CD4-positive, alpha-beta T cell treated with Interleukin-4 for 4 hours (primary cell): ENCODE measurements around the gene ADCY1.
"Not testable (repeated sequence)": the region's sequence is repeated elsewhere in the genome, so short reads cannot be mapped to it uniquely, and the experiment has no call there.

ENCODE experiments used
- DNase-seq: peaks from one replicate; pipeline ENCODE4 v3.0.0-alpha.2; 2020

ADCY1 gene

DNA sequence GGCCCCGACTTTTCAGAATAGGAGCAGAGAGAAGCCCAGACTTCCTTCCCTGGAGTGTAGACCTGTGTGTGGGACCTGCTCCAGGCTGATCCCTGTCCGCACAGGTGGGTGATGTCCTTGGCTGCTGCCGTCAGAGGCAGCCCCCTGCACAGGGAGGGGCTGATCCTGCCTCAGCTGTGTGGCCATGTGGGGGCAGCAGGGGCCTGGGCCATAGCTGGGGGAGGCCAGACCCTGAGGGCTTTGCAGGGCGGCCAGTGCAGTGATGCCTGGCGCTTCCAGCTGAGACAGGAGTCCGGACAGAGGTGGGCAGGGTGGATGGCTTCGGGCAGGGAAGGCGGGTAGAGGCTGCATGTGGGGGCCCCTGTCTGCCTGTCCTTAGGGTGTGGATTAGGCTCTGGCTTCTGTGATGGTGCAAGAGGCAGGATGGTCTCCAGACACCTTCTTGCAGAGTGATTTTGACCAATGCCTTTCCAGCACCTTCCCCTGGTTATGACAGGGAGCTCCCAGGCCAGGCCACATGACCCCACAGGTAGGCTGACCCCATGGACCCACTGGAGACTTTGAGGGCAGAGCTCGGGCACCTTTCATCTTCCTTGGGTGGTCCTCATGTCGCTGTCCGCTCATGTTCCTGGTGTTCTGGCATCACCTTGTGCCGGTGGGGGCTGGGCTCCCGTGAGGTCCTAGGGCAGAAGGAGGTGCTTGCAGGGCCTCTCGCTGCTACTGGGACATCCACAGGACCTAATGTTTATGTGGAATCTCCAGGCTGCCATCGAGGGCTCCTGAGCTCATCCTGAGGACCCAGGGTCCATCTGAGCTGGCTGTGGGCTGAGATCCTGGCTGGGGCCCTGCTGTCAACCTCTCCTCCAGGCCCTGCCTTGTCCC lies 141.5 kb downstream of the ADCY1 start:
- DNase-seq: no peak

GRCh38 chr7:45716380-45717203 lies 142.4 kb downstream of the ADCY1 start:
- DNase-seq: no peak

DNA sequence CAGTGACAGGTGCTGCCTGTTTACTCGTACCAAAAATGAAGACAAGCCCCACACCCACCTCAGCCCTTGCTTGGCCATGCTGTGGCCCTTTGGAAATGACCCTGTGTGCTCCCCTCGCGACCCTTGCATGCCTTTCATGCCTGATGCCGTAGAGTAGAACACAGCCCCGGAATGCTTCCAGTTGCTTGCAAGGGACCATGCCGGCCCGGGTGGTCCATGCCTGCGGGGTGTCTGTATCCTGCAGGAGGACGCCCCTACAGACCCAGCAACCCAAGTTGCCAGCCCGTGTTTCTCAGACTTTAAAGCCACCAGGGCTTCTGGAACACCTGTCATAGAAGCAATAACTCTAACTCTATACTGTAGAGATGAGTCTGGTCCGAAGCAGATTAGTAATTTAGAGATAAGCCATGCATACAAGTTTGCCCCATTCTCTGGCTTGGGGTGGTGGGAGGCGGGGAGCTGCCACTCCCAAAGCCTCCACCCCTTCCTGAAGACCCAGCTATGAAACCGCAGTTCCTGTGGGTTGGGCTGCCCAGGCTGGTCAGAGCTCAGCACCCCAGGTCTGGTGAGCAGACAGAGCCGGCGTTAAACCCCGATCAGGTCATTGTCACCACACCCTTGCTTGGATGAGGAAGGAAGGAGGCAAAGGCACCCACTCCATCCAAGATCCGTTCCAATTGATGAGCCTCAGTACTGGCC lies 143.5 kb downstream of the ADCY1 start:
- DNase-seq: no peak

GRCh38 chr7:45718464-45719330 lies 144.5 kb downstream of the ADCY1 start:
- DNase-seq: no peak

GRCh38 chr7:45720989-45721388 lies 146.8 kb downstream of the ADCY1 start:
- no peak for DNase-seq

GRCh38 chr7:45721686-45722598 lies 147.8 kb downstream of the ADCY1 start:
- no peak for DNase-seq

DNA sequence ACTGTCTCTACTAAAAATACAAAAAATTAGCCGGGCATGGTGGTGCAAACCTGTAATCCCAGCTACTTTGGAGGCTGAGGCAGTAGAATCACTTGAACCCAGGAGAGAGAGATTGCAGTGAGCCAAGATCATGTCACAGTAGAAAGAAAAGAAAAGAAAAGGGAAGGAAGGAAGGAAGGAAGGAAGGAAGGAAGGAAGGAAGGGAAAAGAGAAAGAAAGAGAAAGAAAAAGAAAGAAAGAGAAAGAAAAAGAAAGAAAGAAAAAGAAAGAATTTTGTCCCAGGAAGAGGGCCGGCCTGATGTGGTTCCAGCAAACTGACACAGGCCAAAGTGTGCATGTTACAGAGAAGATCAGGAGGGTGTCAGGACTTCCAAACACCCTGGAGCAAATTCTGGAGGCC lies 151.1 kb downstream of the ADCY1 start:
- DNase-seq: not testable (repeated sequence)

DNA sequence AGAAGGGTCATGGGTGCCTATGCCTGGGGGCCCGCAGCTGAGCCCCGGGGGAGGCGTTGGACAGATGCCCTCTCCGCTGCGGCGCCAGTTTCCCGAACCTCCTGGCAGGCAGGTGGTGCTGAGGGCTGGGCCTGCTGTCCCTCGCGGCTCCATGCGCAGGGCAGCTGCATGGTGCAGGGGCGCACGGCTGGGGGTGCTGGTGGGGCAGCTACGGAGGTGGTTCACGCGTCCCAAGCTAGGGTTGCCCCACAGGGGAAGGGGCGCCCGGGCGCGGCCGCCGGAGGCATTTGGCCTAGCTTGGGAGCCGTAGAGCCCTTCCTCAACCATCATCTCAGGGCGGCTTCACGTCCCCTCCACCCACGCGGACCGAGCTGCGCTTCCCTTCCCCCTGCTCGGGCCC lies 152.7 kb downstream of the ADCY1 start:
- no peak for DNase-seq

- not testable (repeated sequence) for DNase-seq
These were observed 157.7 kb downstream of the ADCY1 start for GRCh38 chr7:45731692-45732443.

DNA sequence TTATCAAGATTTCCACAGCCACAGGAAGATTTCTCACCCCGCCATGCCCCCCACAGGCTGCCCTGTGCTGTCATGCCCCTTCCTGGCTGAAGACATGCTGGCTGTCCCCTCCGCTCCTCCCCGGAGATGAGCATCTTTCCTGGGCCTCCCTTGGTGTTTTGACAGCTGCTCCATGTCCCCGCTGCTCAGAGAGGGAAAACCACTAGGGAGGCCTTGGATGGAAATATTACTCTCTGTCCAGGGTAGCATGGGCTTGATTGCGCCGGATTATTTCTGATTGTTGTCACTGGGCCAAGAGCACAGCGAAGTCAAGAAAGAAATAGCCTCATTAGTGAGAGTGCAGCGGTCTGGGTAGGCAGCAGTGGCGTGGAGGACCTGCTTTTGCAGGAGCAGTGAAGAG lies 164.8 kb downstream of the ADCY1 start:
- DNase-seq: not testable (repeated sequence)

- not testable (repeated sequence) for DNase-seq
These were observed 166.4 kb downstream of the ADCY1 start for GRCh38 chr7:45740573-45740972.

DNA sequence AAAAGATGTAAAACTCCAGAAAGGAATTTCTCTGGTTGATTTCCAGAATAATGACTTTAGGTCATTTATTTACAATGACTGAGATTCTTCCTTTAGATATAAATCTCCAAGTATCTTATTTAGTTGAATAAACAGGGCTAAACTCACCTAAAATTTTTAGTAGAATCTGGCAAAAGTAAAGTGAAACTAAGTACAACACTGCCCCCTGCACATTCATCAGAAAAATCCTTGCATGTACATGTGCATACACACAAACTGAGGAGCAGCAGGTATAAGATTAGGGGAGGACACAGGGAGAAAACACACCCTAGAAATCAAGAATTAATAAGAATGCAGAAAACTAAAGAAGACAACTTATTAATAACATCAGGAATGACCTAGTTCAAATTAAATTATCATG lies 174.8 kb downstream of the ADCY1 start:
- not testable (repeated sequence) for DNase-seq

DNA sequence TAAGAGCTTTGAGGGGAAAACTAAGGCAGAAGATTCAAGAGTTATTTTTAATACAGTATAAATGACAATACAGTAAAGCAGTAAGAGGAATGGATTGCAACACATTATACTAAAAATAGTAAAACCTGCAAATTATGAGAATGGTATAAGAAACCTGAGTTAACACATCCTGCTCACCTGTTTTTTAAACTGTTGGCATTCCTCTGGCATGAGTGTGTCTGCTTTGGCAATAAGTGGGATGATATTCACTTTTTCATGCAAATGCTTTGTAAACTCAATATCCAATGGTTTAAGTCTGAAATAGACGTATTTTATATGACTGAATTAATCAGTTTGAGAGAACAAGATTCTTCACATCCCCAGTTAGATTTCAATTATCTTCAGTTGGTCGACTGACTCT lies 177.2 kb downstream of the ADCY1 start:
- not testable (repeated sequence) for DNase-seq

GRCh38 chr7:45756333-45756732 lies 182.2 kb downstream of the ADCY1 start:
- DNase-seq: not testable (repeated sequence)

GRCh38 chr7:45756757-45757156 lies 182.6 kb downstream of the ADCY1 start:
- DNase-seq: not testable (repeated sequence)

GRCh38 chr7:45759464-45759863 lies 185.3 kb downstream of the ADCY1 start:
- DNase-seq: not testable (repeated sequence)

- not testable (repeated sequence) for DNase-seq
These were observed 187.5 kb downstream of the ADCY1 start for GRCh38 chr7:45761545-45762205.

- not testable (repeated sequence) for DNase-seq
These were observed 188.2 kb downstream of the ADCY1 start for GRCh38 chr7:45762225-45762994.
